ENCODE results near the gene EPB41. TPM values are rescaled to one million over a fixed set of nuclear protein-coding genes. Genes with fewer than 3 reads are reported as not detected.

Gene EPB41
- total RNA-seq, 1 experiment from 2014 or later, result 29.7 TPM

- in situ Hi-C loops (cut with HindIII; ENCODE audit: low pct_unique_long_range_greater_than_20kb, low sequenced_read_pairs), result no loop called here
- DNase-seq (ENCODE audit: low read depth, low spot score), result peak; percentile 17
Observed at GRCh38 chr1:29159773-29160172, 245.4 kb downstream of the EPB41 start.

GRCh38 chr1:29162025-29162424 lies 247.7 kb downstream of the EPB41 start:
- no peak for DNase-seq (ENCODE audit: low read depth, low spot score)
- in situ Hi-C loops (cut with HindIII; ENCODE audit: low pct_unique_long_range_greater_than_20kb, low sequenced_read_pairs), result no loop called here

- no peak for DNase-seq (ENCODE audit: low read depth, low spot score)
- in situ Hi-C loops (cut with HindIII; ENCODE audit: low pct_unique_long_range_greater_than_20kb, low sequenced_read_pairs), result no loop called here
Observed at GRCh38 chr1:29162476-29163138, 248.2 kb downstream of the EPB41 start.

GRCh38 chr1:29164588-29164987 lies 250.2 kb downstream of the EPB41 start:
- DNase-seq (ENCODE audit: low read depth, low spot score), result no peak
- in situ Hi-C loops (cut with HindIII; ENCODE audit: low pct_unique_long_range_greater_than_20kb, low sequenced_read_pairs), result no loop called here

- no peak for DNase-seq (ENCODE audit: low read depth, low spot score)
- in situ Hi-C loops (cut with HindIII; ENCODE audit: low pct_unique_long_range_greater_than_20kb, low sequenced_read_pairs), result no loop called here
Observed at GRCh38 chr1:29166291-29166878, 252.0 kb downstream of the EPB41 start.

GRCh38 chr1:29167904-29168303 lies 253.5 kb downstream of the EPB41 start:
- no peak for DNase-seq (ENCODE audit: low read depth, low spot score)
- in situ Hi-C loops (cut with HindIII; ENCODE audit: low pct_unique_long_range_greater_than_20kb, low sequenced_read_pairs), result no loop called here

Small RNA genes within 50 kb of the gene (small RNA-seq; reads per million reads assigned to genes)
- gene RF00017 (0 reads per million in 2 experiments), gene RF00019 (0 reads per million in 2 experiments)

Other genes starting within 250 kb of the EPB41 start
- 3.5 and 4.6 TPM in 2 replicates for gene GMEB1, start 245.8 kb upstream of the EPB41 start, total RNA-seq (2014; rRNA removed; shearing (Covaris generic))
- 59.5 and 63.3 TPM in 2 replicates for gene YTHDF2, start 177.6 kb upstream of the EPB41 start, total RNA-seq (2014; rRNA removed; shearing (Covaris generic))
- under 0.01 TPM in 1 of 2 replicates, not detected in the other for gene OPRD1, start 102.4 kb upstream of the EPB41 start, total RNA-seq (2014; rRNA removed; shearing (Covaris generic))
- not detected in 2 replicates for gene TMEM200B, start 209.3 kb downstream of the EPB41 start, total RNA-seq (2014; rRNA removed; shearing (Covaris generic))

Data from SK-MEL-5 (cell line).